GM23248 (cell line): ENCODE measurements around the gene SMNDC1.
"Not testable (repeated sequence)": the region's sequence is repeated elsewhere in the genome, so short reads cannot be mapped to it uniquely, and the experiment has no call there.

Source experiments
- EZH2 ChIP-seq: fragments of 200-600 bp; sonication (generic); IDR thresholded peaks from 2 replicates; pipeline ENCODE4 v1.6.1; 2018; ENCODE audit warnings: antibody characterized with exemption, mild to moderate bottlenecking; ENCODE audit not compliant: insufficient read depth, poor library complexity, severe bottlenecking
- EZH2phosphoT487 ChIP-seq: fragments of 200-600 bp; sonication (generic); IDR thresholded peaks from 2 replicates; pipeline ENCODE4 v1.6.1; 2018; ENCODE audit warnings: antibody characterized with exemption, moderate library complexity, mild to moderate bottlenecking, low read depth; ENCODE audit not compliant: insufficient read depth

DNA sequence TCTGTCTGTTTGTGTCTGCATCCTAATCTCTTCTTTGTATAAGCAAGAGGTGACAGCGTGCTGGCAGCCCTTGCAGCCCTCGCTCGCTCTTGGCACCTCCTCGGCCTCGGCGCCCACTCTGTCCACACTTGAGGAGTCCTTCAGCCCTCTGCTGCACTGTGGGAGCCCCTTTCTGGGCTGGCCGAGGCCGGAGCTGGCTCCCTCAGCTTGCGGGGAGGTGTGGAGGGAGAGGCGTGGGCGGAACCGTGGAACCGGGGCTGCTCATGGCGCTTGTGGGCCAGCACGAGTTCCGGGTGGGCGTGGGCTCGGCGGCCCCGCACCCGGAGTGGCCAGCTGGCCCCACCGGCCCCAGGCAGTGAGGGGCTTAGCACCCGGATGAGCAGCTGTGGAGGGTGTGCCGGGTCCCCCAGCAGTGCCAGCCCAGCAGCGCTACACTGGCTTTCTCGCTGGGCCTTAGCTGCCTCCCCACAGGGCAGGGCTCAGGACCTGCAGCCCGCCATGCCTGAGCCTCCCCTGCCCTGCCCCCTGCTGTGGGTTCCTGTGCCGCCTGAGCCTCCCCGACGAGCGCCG lies 26.6 kb upstream of the SMNDC1 start:
- TF ChIP-seq EZH2, EZH2phosphoT487: not testable (repeated sequence)
